Measurements from ENCODE around the gene KCNQ2.

DNA sequence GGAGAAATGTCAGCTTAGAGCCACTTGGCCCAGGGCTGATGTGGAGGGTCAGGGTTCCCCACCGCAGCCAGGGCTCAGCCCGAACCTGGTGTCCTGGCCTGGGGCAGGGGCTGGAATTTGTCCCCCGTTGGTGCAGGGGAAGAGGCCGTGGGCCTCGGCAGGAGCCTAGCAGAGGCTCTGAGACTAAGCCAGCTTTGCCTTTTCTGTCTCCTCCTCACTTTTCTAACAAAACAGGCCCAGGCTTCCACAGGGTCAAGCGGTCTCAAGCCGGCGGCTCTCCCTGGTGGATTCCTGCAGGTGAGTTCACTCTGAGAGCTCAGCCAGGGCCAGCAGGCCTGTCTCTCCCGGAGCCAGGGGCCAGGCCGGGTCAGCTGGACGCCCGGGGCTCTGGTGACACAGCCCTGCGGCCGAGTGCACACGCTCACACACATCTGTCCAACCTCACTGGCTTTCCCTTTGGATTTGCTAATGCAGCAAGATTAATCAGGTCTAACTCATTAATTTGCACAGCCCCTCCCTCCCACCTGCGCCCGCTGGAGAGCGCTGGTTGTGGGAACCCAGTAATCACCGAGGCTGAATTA lies 108.4 kb downstream of the KCNQ2 start:
- TF ChIP-seq POLR2A (IDR thresholded peaks at IDR 0.05; ENCODE audit: borderline replicate concordance, extremely low read depth, insufficient read depth, insufficient read length), result no peak
- no peak for TF ChIP-seq CTCF (IDR thresholded peaks at IDR 0.05 in 2 of 3, conservative IDR thresholded peaks at IDR 0.05 in 1 of 3; ENCODE audit: borderline replicate concordance in 1 of 3, insufficient read depth in 1 of 3, low read depth in 2 of 3, low read length in 2 of 3)
- no peak for TF ChIP-seq POLR2AphosphoS5 (IDR thresholded peaks at IDR 0.05; ENCODE audit: low read depth, low read length)
- no peak for TF ChIP-seq ZNF274 (IDR thresholded peaks at IDR 0.05; ENCODE audit: low read depth, low read length)

All from HCT116 (cell line).